Ovary (tissue), 9 donors: ENCODE results near the gene ALDH3A1. TPM values are rescaled to one million over a fixed set of nuclear protein-coding genes. Genes with fewer than 3 reads are reported as not detected.

ENCODE experiments used
- DNase-seq, 5 donors: peaks; one replicate each; pipeline ENCODE4 v3.0.0-alpha.2; 2019 to 2020
- H3K27ac ChIP-seq, 2 donors: fragments of 200-600 bp; one replicate each; pipeline versions ENCODE4 v1.5.1 to v1.8.0; 2019 to 2022
- H3K27me3 ChIP-seq: fragments of 200-600 bp; one replicate; pipeline ENCODE4 v1.8.0; 2022
- H3K36me3 ChIP-seq: fragments of 200-600 bp; sonication (generic); one replicate; pipeline ENCODE4 v1.5.1; 2019
- H3K4me1 ChIP-seq: one replicate; pipeline ENCODE4 v1.8.1; 2013; ENCODE audit warnings: mild to moderate bottlenecking, moderate library complexity; ENCODE audit not compliant: insufficient read depth
- H3K4me3 ChIP-seq: fragments of 200-600 bp; sonication (generic); one replicate; pipeline ENCODE4 v1.5.1; 2017
- H3K9me3 ChIP-seq, 2 donors: fragments of 200-600 bp in 1 of 2; sonication (generic) in 1 of 2; one replicate each; pipeline versions ENCODE4 v1.5.1 to v1.8.1; 2013 to 2019; ENCODE audit warnings: mild to moderate bottlenecking in 1 of 2, moderate library complexity in 1 of 2
- EP300 ChIP-seq: sonication (generic); formaldehyde crosslinking; IDR thresholded peaks from one replicate; pipeline ENCODE4 v1.6.1; 2017; ENCODE audit warnings: antibody characterized with exemption
- POLR2A ChIP-seq: fragments of 450-650 bp; IDR thresholded peaks from one replicate; pipeline ENCODE4 v1.6.1; 2017; ENCODE audit warnings: antibody characterized with exemption, mild to moderate bottlenecking, moderate library complexity
- WGBS, 3 donors: extraction: QIAGEN DNeasy Blood & Tissue Kit in 1 of 3; methylation state at CpG; one replicate each; pipeline versions ENCODE4 v1.1.5 to v1.1.7; 2013 to 2017; 5-methylcytosine and 5-hydroxymethylcytosine counted together
- intact Hi-C, 4 donors: fragments of 100-400 bp; cut with DNase I; formaldehyde crosslinking; loops; one replicate each; pipeline versions ENCODE4 v1.11.0 to v1.15.1; 2022 to 2023
- polyA plus RNA-seq, 2 donors: library from polyadenylated mRNA; stranded (reverse); fragments of 200-250 nt in 1 of 2; fragments of 350-450 nt in 1 of 2; fragmentation: Illumina TruSeq in 1 of 2; extraction: RNeasy Lipid Tissue Mini Kit (QIAGEN cat#74804) in 1 of 2; gene quantifications; one replicate each; pipeline ENCODE4 v1.2.3, GENCODE V29; 2013 to 2014
- total RNA-seq, 7 donors: library from RNA; depleted of rRNA in 2 of 7; stranded (reverse); fragments of >200 nt in 2 of 7; fragmentation: NEBNext Ultra II Directional in 3 of 7; extraction: Animal tissue kit (Norgen Biotek cat#: 25700) in 3 of 7; gene quantifications; one replicate each; pipeline versions ENCODE4 v1.1.0 to v1.2.4, GENCODE V29; 2016 to 2023
- TF ChIP-seq, protein P1 (sequence below), 3 donors: fragments of 450-650 bp in 2 of 3; fragments of 200-600 bp in 1 of 3; IDR thresholded peaks; one replicate each; pipeline versions ENCODE4 v1.5.1 to v1.8.0; 2016 to 2022; ENCODE audit warnings: antibody characterized with exemption in 3 of 3, mild to moderate bottlenecking in 1 of 3
- donor health status: DM: no; HTN: no; CAD: no; lungs with moderate emphysema.
- donor health status: DM: no; HTN: no; CAD: no.
- donor health status: Bipolar disorder and iron deficiency.
- donor health status: DM: yes; HTN: yes; CAD: no.
- donor health status: DM: no; HTN: no; CAD: no.
- donor health status: DM: yes; HTN: yes; CAD: no.

The ALDH3A1 gene
- total and polyA plus RNA-seq, 9 donors: 0.17 to 12.8 (median 0.87) TPM; not detected in 3

- intact Hi-C loops: no loop called here
- 51 to 66% (median 53%) methylated on average over 7 of the region's 7 CpGs for WGBS, 3 donors
These were observed 24.0 kb upstream of the ALDH3A1 start for GRCh38 chr17:19771971-19772630.

GRCh38 chr17:19770985-19771735, 23.1 kb upstream of the ALDH3A1 start:
- no peak overlapping the region for H3K27ac ChIP-seq
- intact Hi-C loops: no loop called here
- TF ChIP-seq EP300 (no peak), POLR2A (no peak)
- TF ChIP-seq, protein P1, sequence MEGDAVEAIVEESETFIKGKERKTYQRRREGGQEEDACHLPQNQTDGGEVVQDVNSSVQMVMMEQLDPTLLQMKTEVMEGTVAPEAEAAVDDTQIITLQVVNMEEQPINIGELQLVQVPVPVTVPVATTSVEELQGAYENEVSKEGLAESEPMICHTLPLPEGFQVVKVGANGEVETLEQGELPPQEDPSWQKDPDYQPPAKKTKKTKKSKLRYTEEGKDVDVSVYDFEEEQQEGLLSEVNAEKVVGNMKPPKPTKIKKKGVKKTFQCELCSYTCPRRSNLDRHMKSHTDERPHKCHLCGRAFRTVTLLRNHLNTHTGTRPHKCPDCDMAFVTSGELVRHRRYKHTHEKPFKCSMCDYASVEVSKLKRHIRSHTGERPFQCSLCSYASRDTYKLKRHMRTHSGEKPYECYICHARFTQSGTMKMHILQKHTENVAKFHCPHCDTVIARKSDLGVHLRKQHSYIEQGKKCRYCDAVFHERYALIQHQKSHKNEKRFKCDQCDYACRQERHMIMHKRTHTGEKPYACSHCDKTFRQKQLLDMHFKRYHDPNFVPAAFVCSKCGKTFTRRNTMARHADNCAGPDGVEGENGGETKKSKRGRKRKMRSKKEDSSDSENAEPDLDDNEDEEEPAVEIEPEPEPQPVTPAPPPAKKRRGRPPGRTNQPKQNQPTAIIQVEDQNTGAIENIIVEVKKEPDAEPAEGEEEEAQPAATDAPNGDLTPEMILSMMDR (IDR thresholded peaks at IDR 0.05): no peak
- DNase-seq: no peak
- H3K9me3 ChIP-seq: no peaks in the 10 kb centered on the region
- peaks cover 2% of the 10 kb centered on the region for H3K4me1 ChIP-seq
- H3K4me3 ChIP-seq: no peak overlapping the region
- no peaks in the 10 kb centered on the region for H3K27me3 ChIP-seq
- no peaks in the 10 kb centered on the region for H3K36me3 ChIP-seq
- 44 to 61% (median 57%) methylated on average over 6 of the region's 6 CpGs for WGBS, 3 donors

More at GRCh38 chr17:19771971-19772630, 24.0 kb upstream of the ALDH3A1 start:
- H3K27me3 ChIP-seq: no peaks in the 10 kb centered on the region
- no peaks in the 10 kb centered on the region for H3K36me3 ChIP-seq
- H3K9me3 ChIP-seq: no peaks in the 10 kb centered on the region
- no peaks in the 10 kb centered on the region for H3K4me1 ChIP-seq
- H3K27ac ChIP-seq: no peak overlapping the region
- no peak overlapping the region for H3K4me3 ChIP-seq
- no peak for DNase-seq
- no peak for TF ChIP-seq POLR2A

- H3K27me3 ChIP-seq: no peaks in the 10 kb centered on the region
- no peaks in the 10 kb centered on the region for H3K9me3 ChIP-seq
- no peak for DNase-seq
- intact Hi-C loops: loop anchor here in 3 of 4 donors (5.0 to 10.0 kb wide), 3 partner anchors 258 to 408 kb away; partner anchors contain the start of gene B9D1 (in 2 of the 3)
- H3K4me3 ChIP-seq: no peak overlapping the region
- TF ChIP-seq, protein P1 (IDR thresholded peaks at IDR 0.05): no peak
- no peak for TF ChIP-seq EP300
- TF ChIP-seq POLR2A: no peak
- H3K36me3 ChIP-seq: no peaks in the 10 kb centered on the region
- H3K27ac ChIP-seq: no peak overlapping the region
- 74 to 83% (median 78%) methylated on average over 7 of the region's 7 CpGs for WGBS, 3 donors
- H3K4me1 ChIP-seq: peaks cover 2% of the 10 kb centered on the region
These were observed 22.0 kb upstream of the ALDH3A1 start for GRCh38 chr17:19769946-19770652.

DNA sequence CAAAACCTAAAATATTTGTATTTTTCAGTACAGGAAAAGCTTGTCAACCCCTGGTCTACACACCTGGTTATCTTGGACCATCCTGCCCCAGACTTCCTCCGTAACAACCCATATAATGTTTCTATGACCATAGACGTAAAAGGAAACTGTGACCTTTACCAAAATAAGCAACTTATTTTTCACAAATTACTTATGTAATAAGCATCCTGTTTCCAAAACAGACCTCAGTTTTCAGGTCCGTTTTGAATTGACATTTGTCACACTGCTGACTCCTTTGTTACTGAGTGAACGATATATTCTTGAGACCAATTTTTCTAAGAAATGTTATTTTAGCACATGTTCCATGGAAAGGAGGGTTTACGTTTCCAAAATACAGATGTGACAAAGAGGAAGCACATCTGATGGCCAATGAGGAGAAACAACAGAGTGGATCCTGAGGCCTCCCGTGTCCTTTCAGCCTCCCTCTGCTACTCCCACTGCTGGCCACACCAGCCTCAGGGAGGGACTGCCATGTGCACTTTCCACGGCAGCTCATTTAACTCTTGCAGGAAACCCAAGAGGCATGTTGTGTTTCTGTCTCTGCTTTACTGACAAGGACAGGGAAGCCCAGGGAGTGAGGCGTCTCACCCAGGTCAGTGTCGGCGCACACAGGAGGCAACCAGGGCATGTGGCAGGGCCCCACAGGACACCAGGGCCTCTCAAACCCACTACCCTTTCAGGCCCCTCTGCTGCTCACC, 20.1 kb upstream of the ALDH3A1 start:
- no peaks in the 10 kb centered on the region for H3K27me3 ChIP-seq
- no peaks in the 10 kb centered on the region for H3K9me3 ChIP-seq
- H3K4me1 ChIP-seq: peaks cover 2% of the 10 kb centered on the region
- no peak overlapping the region for H3K4me3 ChIP-seq
- no peaks in the 10 kb centered on the region for H3K36me3 ChIP-seq
- DNase-seq: no peak
- TF ChIP-seq, protein P1 (IDR thresholded peaks at IDR 0.05): no peak
- TF ChIP-seq POLR2A: no peak
- TF ChIP-seq EP300: no peak
- 42 to 59% (median 51%) methylated on average over 10 of the region's 10 CpGs for WGBS, 3 donors
- no peak overlapping the region for H3K27ac ChIP-seq
- intact Hi-C loops: loop anchor here in 3 of 4 donors (5.0 to 10.0 kb wide), 3 partner anchors 256 to 406 kb away; partner anchors contain the start of gene B9D1 (in 2 of the 3)
